ENCODE data around the gene USP36. TPM values are rescaled to one million over a fixed set of nuclear protein-coding genes. Genes with fewer than 3 reads are reported as not detected.

USP36 gene
- total and polyA plus RNA-seq, 4 donors: 8.0 to 20.7 (median 10.5) TPM

GRCh38 chr17:78748048-78748729, 92.4 kb downstream of the USP36 start:
- Histone ChIP-seq H3K9ac (ENCODE audit: low read depth in 1 of 2, low read length in 2 of 2) (peak overlapping the region; percentile 50 to 81), H3K4me1 (ENCODE audit: control insufficient read depth in 4 of 4, insufficient read depth in 4 of 4, low read length in 3 of 4) (peaks cover 17 to 72% (median 46%) of the 10 kb centered on the region in 4 donors)

More at GRCh38 chr17:78748048-78748729, 92.4 kb downstream of the USP36 start:
- Histone ChIP-seq H3K4me3 (ENCODE audit: low read depth in 1 of 3, low read length in 3 of 3) (peak overlapping the region in 1 of 3 donors; percentile 40), H3K36me3 (ENCODE audit: control insufficient read depth in 4 of 4, insufficient read depth in 3 of 4, low read depth in 1 of 4, low read length in 3 of 4) (peaks cover 0 to 4% (median 0%) of the 10 kb centered on the region in 4 donors), H3K9me3 (ENCODE audit: control insufficient read depth in 4 of 4, low read length in 3 of 4) (no peaks in the 10 kb centered on the region), H3K27ac (ENCODE audit: low read depth in 1 of 2, low read length in 2 of 2) (peak overlapping the region; percentile 92 to 95), H3K27me3 (ENCODE audit: control insufficient read depth in 4 of 4, insufficient read depth in 4 of 4, low read length in 3 of 4) (no peaks in the 10 kb centered on the region)
- DNase-seq (ENCODE audit: low spot score): no peak
- WGBS: 14% methylated on average over 6 of the region's 6 CpGs
- TF ChIP-seq SP1 (IDR thresholded peaks at IDR 0.05) (peak; percentile 68), NR2F2 (IDR thresholded peaks at IDR 0.05) (no peak), CTCF (IDR thresholded peaks at IDR 0.05; ENCODE audit: low read depth, low read length, missing input control) (no peak), RAD21 (IDR thresholded peaks at IDR 0.05) (peak; percentile 17 to 37), HNF4G (IDR thresholded peaks at IDR 0.05) (peak; percentile 79), MAX (IDR thresholded peaks at IDR 0.05) (peak; percentile 64), JUND (IDR thresholded peaks at IDR 0.05) (peak in 1 of 2 donors; percentile 66), GABPA (IDR thresholded peaks at IDR 0.05 in 1 of 2, conservative IDR thresholded peaks at IDR 0.05 in 1 of 2) (peak in 1 of 2 donors; percentile 15), YY1 (IDR thresholded peaks at IDR 0.05) (peak; percentile 27), TAF1 (conservative IDR thresholded peaks at IDR 0.05) (no peak), RXRA (IDR thresholded peaks at IDR 0.05) (peak; percentile 89 to 92), FOXA2 (IDR thresholded peaks at IDR 0.05) (peak; percentile 50), HNF4A (conservative IDR thresholded peaks at IDR 0.05) (peak; percentile 92 to 96), EGR1 (IDR thresholded peaks at IDR 0.05; ENCODE audit: low read depth in 2 of 2) (peak in 1 of 2 donors; percentile 49), REST (IDR thresholded peaks at IDR 0.05) (peak; percentile 35), FOXA1 (IDR thresholded peaks at IDR 0.05) (no peak), ATF3 (IDR thresholded peaks at IDR 0.05) (peak; percentile 36), ZBTB33 (IDR thresholded peaks at IDR 0.05) (peak; percentile 62)
